HFF-Myc (cell line): ENCODE data around the gene B4GALT2.

ENCODE experiments used
- DNase-seq: peaks from one replicate; pipeline ENCODE4 v3.0.0-alpha.2; 2011; ENCODE audit warnings: low read depth; ENCODE audit errors: extremely low read depth
- H3K4me3 ChIP-seq: replicated peaks from 2 replicates; pipeline ENCODE4 v1.5.1; 2011; ENCODE audit warnings: low read depth, mild to moderate bottlenecking, control low read depth, low read length
- TF ChIP-seq, protein P1 (sequence below): IDR thresholded peaks from 2 replicates; pipeline ENCODE4 v1.5.1; 2012; ENCODE audit warnings: mild to moderate bottlenecking, low read depth, low read length, control low read depth; ENCODE audit errors: missing control alignments

Gene B4GALT2

GRCh38 chr1:43962324-43962723, 16.7 kb upstream of the B4GALT2 start:
- no peak overlapping the region for H3K4me3 ChIP-seq
- TF ChIP-seq, protein P1, sequence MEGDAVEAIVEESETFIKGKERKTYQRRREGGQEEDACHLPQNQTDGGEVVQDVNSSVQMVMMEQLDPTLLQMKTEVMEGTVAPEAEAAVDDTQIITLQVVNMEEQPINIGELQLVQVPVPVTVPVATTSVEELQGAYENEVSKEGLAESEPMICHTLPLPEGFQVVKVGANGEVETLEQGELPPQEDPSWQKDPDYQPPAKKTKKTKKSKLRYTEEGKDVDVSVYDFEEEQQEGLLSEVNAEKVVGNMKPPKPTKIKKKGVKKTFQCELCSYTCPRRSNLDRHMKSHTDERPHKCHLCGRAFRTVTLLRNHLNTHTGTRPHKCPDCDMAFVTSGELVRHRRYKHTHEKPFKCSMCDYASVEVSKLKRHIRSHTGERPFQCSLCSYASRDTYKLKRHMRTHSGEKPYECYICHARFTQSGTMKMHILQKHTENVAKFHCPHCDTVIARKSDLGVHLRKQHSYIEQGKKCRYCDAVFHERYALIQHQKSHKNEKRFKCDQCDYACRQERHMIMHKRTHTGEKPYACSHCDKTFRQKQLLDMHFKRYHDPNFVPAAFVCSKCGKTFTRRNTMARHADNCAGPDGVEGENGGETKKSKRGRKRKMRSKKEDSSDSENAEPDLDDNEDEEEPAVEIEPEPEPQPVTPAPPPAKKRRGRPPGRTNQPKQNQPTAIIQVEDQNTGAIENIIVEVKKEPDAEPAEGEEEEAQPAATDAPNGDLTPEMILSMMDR, result no peak
- no peak for DNase-seq

- no peak overlapping the region for H3K4me3 ChIP-seq
- DNase-seq, result no peak
- TF ChIP-seq, protein P1, result no peak
These were observed 16.0 kb upstream of the B4GALT2 start for GRCh38 chr1:43963006-43963405.

- H3K4me3 ChIP-seq, result no peak overlapping the region
- TF ChIP-seq, protein P1, result no peak
- DNase-seq, result no peak
These were observed 15.1 kb upstream of the B4GALT2 start for GRCh38 chr1:43963890-43964289.

- no peak overlapping the region for H3K4me3 ChIP-seq
- TF ChIP-seq, protein P1, result no peak
- DNase-seq, result no peak
These were observed 13.7 kb upstream of the B4GALT2 start for GRCh38 chr1:43965316-43965715.

- no peak overlapping the region for H3K4me3 ChIP-seq
- TF ChIP-seq, protein P1, result no peak
- no peak for DNase-seq
These were observed 10.6 kb upstream of the B4GALT2 start for GRCh38 chr1:43968348-43968948.

- TF ChIP-seq, protein P1, result no peak
These were observed 9.6 kb upstream of the B4GALT2 start for GRCh38 chr1:43969416-43969745.

More at GRCh38 chr1:43969416-43969745, 9.6 kb upstream of the B4GALT2 start:
- no peak for DNase-seq
- H3K4me3 ChIP-seq, result no peak overlapping the region
